NCI-H748 treated with DMSO at 0.1 percent for 48 hours (cell line): Measurements from ENCODE around the gene AGRN.
"Not testable (repeated sequence)": the region's sequence is repeated elsewhere in the genome, so short reads cannot be mapped to it uniquely, and the experiment has no call there.

Experiments used
- DNase-seq: peaks from one replicate; lab custom pipeline; 2025; lab: John Stamatoyannopoulos, UW

The AGRN gene

DNA sequence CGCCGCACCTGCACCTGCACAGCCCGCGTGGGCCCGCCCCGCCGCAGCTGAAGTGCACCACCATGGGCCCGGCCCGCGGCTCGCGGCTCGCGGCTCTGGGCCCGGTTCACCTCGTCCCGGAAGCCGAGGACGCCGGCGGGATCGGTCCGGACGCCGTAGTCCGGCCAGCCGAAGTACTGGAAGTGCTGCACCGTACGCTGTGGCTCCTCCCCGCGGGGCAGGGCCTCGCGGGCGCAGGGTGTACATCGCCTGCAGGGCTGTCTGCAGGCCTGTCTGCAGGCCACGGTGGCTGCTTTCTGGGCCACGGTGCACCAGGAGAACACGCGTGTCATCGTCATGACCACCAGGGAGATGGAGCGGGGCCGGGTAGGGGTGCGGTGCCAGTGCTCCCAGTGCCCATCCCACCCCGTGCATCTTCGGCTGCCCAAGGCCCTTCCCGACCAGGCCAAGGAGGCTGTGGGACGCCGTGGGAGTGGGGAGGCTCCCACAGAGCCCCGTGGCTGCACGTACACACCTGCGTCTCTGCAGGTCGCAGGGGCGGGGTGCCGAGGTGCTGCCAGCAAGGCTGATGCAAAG lies 47.5 kb downstream of the AGRN start:
- DNase-seq = no peak

DNA sequence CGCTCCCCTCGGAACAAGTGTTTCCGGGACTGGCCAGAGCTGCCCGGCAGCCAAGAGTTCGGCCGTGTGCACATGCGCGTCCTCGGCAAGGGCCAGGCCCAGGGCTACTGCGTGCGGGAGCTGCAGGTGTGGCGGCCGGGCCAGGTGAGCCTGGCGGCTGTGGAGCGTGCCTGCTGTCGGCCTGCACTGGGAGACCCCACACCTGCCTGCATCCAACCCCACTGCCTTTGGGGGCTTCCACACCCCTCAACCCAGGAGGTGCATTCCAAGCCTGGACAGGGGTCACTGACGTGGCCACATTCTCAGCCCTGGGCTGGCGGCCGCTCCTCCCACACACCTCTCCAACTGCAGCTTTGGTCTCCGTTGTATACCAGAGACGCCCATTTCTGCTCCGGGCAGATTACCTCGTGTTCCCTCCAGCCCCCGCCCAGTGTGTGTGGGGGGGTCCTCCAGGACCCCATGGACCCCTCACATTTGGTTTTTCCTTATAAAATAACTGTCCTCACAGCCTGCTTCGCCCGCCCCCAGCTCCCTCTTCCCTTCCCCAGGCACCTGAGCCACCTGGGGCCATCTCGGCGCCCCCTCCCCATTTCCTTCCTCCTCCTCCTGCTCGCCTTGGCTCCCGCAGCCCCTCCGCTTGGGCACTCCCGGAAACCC lies 48.1 kb downstream of the AGRN start:
- no peak for DNase-seq

DNA sequence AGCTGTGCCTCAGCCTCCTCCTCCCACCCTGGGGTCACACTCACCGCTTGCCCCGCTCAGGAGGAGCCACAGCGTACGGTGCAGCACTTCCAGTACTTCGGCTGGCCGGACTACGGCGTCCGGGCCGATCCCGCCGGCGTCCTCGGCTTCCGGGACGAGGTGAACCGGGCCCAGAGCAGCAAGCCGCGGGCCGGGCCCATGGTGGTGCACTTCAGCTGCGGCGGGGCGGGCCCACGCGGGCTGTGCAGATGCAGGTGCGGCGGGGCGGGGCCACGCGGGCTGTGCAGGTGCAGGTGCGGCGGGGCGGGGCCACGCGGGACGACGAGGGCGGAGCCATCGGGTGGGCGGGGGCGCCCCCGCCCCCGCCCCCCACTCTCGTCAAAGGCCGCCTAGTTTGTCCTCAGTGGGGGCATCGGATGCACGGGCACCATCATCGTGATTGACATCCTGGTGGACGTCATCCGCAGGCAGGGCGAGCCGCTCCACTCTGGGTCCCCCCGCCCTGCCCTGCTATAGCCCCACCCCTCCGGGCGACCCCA lies 48.7 kb downstream of the AGRN start:
- DNase-seq = peak; percentile 27

DNA sequence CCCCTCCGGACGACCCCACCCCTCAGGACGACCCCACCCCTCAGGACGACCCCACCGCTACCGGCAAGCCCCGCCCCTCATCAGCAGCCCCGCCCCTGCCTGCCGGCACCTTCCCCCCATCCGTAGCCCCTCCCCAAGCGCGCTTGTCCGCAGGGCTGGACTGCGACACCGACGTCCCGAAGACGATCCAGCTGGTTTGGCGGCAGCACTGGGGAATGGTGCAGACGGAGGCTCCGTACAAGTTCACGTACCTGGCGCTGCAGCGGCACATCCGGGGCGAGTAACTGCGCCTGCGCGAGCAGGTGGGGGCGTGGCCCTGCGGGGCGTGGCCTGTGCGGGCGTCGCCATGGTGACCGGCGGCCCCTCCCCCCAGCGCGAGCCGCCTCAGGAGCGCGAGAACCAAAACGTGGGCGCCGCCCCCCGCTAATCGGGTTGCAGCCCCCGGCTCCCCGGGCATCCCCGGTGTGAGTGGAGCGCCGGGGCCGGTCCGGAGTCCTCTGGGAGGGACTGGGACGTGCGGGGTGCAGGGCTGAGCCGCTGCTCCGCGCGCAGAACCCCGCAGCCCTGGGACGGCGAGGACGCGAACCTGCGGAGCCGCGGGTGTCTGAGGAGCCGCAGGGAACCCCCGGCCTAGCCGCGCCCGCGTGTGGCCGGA lies 49.3 kb downstream of the AGRN start:
- peak; percentile 82 for DNase-seq

DNA sequence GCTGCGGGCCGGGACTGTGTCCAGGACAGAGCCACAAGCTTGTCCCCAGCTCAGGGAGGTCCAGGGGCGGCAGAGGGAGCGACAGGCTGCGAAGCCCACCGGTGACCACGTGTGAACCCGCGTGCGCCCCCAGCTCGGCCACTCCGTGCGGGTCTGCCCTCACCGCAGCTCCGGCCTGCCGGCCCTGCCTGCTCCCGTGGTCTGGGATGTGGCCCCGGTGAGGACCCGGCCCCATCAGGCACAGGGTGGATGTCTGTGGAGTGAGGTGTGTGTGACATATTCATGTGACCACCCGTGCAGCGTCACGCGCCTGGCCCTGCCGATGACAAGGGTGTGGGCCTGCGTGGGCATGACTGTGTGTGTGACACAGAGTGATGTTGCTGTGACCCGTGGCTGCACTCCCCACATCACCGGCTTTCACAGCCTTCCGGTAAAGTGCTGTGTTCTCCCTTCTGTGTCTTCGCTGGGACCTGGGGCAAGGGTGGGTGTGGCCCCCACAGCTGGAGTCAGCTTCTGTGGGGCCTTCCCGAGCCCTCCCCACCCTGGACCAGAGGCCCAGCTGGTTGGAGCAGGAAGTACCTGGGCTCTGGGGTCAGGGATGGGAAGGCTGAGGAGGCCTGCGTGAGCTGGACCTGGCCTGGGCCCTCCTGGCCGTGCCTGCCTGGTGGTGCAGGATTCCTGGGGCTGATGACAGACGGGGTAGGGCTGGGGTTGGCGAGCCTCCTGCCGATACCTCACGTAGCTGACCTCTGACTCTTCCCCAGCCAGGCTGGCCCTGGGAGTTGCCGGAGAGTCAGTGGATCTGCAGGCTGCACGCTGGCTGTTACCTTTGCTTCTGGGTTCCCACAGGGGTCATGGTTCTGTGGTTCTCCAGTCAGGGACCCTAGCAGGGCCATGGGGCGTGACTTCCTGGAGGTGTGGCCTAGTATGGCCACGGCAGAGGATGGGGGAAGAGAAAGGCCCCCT lies 50.1 kb downstream of the AGRN start:
- no peak for DNase-seq

DNA sequence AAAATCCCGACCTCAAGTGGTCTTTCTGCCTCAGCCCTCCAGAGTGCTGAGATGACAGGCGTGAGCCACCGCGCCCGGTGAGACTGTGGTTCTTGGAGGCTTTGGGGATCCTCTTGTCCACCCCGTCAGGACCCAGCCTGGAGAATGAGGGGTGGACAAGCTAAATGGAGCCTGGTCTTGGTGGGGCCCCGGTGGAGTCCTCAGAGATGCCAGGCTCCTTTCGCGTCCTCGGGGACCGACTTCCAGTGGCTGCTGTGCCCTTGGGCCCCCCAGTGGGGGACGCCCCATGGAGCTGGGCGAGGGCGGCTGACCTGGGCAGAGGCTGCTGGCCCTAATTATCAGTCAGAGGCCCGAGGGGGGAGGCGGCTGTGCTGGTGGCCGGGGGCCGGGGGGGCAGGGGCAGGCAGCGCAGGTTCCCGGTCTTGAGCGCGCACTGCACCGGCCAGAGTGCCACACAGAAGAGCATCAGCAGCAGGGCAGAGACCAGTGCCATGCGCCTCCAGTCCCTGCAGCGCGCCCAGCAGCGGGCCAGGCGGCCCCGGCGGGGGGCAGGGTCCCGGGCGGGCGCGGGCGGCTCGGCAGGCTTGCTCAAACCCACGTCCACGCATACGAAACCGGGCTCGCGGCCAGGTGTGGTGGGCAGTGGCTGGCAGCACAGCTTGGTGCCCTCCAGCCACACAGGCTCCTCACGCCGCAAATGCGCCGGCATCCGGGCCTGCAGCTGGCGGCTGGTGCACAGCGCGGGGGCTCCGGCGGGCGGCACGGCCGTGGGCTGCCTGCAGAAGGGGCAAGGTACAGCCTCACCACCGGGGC lies 51.8 kb downstream of the AGRN start:
- DNase-seq = no peak

DNA sequence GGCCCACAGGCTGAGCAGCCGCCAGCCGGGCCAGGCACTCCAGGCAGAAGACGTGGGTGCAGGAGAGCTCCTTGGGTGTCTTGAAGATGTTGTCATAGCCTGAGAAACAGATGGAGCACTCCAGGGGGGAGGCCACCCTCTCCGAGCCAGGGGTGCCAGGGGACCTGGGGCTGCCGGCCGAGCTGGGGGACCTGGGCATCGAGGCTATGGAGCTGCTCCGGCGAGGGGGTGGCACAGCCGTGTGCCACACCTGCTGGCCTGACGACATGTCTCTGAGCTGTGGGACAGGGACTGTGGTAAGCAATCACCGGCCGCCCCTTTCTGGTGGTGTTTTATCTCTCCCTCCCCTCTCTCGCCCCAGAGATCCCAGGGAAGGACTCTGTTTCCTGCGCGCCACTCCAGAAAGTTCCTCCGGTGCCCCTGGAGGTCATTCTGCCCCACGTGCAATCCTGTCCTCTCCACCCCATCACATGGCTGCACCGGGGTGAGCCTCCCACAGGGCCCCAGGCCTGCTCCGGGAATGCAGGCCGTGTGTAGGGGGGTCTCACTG lies 52.5 kb downstream of the AGRN start:
- no peak for DNase-seq

DNA sequence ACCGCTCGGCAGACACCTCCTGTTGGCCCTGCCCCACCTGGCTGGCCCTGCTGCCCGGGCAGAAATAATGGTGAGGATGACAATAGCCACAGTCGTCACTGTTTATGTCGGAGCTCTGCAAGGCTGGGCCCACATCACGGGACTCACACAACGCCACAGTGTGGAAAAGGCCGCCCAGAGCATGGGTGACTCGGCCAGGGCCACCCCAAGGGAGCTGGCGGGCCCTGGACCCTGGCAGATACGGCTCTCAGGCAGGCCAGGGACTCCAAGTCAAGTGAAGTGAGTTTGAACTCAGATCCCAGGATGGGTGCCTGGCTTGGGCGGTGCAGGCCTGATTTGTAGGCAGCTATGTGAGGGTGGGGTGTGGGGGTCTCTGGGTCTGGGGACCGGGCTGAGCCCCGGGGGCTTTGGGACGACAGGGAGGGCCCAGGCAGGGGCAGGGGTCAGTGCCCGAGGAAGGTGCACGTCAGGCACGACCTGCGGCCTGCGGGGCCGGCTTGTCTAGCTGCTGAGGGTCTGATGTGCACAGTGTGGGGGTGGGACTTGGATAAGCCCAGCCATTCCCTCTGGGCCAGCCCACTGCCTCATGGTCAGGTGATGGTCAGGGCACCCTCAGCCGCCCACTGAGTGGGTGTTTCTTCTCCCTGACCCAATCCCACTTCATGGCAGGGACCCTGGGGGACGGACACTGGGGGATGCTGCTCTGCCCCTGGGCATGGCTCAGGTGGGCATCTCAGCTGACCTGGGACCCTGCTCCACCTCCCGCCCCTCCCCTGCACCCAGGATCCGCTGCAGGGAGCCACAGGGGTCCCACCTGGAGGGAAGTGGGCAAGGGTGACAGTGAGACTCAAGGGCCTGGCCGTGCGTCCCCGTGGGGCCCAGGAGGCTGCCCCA lies 53.2 kb downstream of the AGRN start:
- no peak for DNase-seq

DNA sequence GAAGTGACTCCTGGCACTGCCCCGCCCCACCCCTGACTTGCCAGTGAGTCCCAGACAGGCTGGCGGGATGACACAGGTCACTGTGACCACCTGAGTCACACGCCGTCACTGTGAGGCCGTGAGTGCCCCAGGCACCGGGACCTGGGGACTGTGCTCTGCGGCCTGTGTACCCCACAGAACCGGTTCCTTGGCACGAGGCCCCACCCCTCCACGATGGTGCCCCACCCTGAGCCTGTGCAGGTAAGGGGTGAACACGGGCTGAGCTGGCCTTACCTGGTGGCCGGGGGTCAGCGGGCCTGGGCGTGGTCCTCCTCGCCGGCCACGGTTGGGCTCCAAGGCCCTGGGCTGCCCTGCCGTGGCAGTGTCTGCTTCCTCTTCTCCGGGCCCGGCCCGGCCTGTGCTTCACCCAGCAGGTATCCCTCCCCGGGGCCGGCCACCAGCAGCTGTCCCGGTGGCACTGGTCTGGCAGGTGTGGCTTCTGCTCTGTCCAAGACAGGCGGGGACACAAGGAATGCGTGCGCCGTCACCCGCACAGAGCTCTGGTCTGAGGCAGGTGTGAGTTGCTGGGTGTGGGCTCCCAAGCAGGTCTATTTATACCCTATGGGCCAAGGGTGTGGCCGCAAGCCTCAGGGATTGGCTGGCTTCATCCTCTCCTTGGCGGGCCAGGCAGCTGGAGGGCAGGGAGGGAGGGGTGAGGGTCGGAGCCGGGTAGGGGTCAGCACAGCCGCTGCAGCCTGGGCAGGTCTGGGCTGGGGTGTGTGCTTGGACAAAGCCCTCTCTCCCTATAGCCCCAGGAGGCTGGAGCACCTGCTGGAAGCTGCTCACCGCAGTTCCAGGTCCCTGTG lies 54.0 kb downstream of the AGRN start, which contains the start of gene RNF223:
Gene RNF223 (minus strand): TSS at position 564 of the 845 bp plus-strand sequence. CDS start 1,740 bp downstream, outside the sequence.
- DNase-seq = peak; percentile 29

DNA sequence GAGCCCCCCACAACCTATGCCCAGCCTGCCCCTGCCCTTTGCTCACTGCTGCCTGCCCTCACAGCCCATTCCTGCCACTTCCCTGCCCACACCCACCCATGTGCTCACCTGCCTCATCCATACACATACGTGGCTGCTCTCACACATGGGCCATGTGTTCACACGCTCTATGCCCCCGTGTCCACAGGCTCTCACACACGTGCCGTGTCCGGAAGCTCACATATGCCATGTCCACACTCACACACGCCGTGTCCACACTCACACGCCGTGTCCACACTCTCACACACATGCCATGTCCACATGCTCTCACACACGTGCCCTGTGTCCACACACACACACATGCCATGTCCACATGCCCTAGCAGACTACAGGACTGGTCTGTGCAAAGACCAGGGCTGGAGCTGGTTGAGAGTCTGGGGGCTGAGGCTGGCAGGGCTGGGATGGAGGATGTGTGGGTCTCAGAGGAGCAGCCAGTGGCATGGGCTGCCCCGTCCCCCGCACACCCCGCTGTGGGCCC lies 54.8 kb downstream of the AGRN start:
- no peak for DNase-seq

DNA sequence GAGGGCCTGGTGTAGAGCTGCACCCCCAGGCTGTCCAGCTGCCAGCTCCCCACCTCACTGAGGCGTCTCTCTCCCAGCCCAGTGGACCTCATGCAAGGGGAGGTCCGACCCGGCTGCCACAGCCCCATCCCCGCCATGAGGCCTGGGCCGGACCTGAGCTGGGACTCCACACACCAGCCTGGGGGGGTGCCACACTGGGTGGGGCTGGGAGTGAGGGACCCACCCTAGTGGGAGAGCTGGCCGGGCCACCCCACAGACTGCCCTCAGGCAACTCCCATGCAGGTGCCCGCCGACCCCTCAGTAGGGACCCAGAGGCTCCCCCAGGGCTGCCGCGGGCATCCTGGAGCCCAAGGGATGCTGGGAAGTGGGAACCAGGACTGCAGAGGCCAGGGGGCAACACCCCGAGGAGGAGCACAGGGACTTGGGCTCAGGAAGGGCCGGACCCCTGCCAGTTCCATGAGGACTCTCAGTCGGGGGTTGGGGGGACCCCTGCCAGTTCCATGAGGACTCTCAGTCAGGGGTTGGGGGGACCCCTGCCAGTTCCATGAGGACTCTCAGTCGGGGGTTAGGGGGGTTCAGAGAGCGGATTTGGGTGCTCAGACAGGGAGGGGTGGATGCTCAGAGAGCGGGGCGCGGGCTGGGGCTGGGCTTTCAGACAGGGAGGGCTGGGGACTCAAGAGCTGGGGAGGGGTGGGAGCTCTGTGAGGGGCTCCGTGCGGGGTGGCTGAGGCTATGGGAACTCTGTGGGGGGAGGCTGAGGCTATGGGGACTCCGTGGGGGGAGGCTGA lies 55.4 kb downstream of the AGRN start:
- no peak for DNase-seq

DNA sequence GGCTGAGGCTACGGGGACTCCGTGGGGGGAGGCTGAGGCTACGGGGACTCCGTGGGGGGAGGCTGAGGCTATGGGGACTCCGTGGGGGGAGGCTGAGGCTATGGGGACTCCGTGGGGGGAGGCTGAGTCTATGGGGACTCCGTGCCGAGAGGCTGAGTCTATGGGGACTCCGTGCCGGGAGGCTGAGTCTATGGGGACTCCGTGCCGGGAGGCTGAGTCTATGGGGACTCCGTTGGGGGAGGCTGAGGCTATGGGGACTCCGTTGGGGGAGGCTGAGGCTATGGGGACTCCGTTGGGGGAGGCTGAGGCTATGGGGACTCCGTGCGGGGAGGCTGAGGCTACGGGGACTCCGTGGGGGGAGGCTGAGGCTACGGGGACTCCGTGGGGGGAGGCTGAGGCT lies 57.5 kb downstream of the AGRN start:
- DNase-seq = not testable (repeated sequence)

DNA sequence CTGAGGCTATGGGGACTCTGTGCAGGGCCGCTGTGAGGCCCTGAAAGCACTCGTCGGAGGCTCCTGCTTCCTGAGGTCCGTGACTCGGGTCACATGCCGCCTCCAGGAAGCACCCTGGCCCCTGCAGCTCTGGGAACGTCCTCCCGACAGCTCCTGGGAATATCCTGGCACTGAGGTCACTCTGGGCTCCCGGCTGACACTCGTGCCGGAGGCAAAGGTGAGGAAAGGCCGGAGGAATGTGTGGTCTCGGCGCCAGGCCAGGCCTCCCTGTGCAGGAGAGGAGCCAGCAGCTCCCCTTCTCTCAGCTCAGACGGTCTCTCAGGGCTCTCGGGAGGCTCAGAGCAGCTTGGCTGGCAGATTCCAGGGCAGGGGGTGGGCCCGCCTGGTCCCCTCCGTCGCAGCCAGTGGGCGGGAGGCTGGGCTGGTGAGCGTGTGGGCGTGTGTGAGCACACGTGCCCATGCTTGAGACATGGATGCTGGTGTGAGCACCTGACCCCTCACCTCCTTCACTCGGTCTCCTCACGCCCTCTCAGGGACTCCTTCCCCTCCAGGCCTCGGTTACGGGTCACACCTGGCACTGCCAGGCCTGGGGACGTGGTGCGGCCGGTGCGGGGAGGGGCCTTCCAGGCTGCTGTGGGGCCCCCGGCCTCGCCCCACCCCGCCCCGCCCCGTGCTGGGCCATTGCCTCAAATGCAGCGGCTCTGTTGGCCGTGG lies 59.6 kb downstream of the AGRN start:
- DNase-seq = no peak

DNA sequence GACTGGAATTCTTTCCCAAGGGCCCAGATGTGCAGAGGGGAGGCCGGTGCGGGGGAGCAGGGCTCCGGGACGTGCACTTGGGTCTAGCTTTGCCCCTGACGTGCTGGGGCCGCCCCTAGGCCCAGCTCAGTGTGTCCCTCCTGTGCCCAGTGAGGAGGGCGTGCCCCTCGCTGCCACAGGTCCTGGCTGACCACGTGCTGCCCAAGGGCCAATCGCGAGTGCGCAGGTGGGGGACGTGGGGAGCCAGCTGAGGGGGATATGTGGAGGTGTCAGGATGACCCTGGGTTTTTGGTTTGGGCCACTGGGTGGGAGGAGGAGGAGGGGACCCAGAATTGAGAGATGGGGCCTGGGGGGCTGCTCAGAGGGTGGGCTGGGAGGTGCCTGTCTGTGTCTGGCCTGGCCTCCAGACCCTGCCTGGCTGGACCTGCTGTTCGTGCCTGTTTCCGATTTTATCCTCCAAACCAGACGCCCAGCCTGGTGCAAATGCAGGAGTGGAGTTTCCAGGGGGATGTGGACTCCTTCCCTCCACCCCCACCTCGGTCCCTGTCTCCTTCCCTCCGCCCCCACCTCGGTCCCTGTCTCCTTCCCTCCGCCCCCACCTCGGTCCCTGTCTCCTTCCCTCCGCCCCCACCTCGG lies 60.3 kb downstream of the AGRN start:
- no peak for DNase-seq

DNA sequence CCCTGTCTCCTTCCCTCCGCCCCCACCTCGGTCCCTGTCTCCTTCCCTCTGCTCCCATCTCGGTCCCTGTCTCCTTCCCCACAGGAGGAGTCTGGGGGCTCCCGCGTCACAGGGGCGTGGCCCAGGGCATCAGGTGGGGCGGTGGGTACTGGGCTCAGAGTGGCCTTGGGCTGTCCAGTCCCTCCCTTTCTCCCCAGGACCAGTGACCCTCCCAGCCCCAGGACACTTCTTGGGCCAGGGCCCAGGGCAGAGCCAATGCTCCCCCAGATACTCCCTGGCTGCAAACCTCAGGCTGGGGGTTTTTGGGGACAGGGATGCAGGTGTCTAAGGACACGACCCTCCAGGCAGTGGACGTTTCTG lies 61.0 kb downstream of the AGRN start:
- no peak for DNase-seq

DNA sequence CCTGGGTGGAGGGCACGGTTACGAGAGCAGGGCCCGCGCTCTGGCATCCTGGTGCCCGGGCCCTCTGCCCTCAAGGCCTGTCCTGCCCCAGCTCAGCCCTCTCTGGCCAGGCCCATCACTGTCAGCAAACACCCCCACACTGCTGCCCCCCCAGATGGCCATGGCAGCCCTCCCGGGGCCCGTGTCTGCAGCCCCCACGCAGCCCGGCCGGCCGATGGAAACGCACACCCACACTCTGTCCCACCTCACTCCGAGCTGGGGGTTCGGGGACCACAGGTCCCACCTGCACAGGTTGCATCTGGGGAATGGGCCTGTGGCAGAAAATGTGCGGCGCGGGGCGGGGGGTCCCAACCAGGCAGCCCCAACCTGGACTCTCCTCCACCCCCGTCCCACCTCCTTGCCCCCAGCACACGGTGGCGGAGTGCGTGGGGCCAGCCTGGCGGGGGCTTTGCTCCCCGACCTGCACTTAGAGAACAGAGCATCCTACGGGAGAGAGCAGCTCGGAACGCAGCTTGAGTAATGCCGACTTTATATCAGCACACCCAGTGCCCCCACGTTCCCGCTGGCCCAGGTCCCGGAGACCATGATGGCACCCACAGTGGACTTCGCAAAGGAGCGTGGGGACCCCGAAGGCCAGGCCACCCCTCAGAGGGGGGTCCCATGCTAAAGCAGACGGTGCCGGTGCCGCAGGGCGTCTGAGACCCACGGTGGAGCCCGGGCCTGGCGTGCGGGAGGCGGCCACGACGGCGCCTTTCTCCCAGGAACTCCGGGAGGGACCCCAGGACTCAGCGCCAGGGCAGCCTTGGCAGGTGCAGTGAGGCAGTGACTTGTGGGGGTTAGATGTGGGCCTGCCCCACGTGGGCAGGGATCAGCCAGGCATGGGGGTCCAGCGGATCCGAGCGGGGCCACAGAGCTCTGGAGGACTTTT lies 61.7 kb downstream of the AGRN start:
- no peak for DNase-seq
